Measurements from ENCODE around the gene TMEM273. TPM values are rescaled to one million over a fixed set of nuclear protein-coding genes. Genes with fewer than 3 reads are reported as not detected.
A peak's percentile ranks its signal among the peaks of the same experiment; 100 is the strongest.

The TMEM273 gene
- total RNA-seq, 2 donors from 2014 or later: 14.3 to 14.8 TPM

DNA sequence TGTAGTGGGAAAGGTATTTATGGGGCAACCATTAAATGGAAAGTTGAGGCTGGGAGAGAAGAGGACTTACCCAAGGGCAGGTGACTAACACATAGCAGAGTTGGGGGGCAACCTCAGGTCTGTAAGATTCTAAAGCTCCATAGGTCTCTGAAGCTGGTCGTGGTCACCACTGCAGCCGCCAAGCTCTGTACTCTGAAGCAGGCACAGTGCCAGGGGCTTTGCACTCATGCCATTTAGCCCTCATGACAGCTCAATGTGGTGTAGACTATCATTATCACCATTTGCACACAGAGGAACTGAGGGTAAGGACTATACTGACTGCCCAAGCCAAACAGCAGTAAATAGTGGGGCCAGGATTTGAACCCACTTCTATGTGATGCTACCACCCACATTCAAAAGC, 32.5 kb upstream of the TMEM273 start:
- Histone ChIP-seq H3K36me3 (no peaks in the 10 kb centered on the region), H3K27ac (no peak overlapping the region), H3K4me1 (peaks cover 0 to 8% of the 10 kb centered on the region in 2 donors), H3K27me3 (no peaks in the 10 kb centered on the region), H3K4me3 (no peak overlapping the region), H3K9me3 (no peaks in the 10 kb centered on the region)
- DNase-seq (ENCODE audit: low spot score): no peak
- TF ChIP-seq, protein P1, sequence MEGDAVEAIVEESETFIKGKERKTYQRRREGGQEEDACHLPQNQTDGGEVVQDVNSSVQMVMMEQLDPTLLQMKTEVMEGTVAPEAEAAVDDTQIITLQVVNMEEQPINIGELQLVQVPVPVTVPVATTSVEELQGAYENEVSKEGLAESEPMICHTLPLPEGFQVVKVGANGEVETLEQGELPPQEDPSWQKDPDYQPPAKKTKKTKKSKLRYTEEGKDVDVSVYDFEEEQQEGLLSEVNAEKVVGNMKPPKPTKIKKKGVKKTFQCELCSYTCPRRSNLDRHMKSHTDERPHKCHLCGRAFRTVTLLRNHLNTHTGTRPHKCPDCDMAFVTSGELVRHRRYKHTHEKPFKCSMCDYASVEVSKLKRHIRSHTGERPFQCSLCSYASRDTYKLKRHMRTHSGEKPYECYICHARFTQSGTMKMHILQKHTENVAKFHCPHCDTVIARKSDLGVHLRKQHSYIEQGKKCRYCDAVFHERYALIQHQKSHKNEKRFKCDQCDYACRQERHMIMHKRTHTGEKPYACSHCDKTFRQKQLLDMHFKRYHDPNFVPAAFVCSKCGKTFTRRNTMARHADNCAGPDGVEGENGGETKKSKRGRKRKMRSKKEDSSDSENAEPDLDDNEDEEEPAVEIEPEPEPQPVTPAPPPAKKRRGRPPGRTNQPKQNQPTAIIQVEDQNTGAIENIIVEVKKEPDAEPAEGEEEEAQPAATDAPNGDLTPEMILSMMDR (IDR thresholded peaks at IDR 0.05): no peak

DNA sequence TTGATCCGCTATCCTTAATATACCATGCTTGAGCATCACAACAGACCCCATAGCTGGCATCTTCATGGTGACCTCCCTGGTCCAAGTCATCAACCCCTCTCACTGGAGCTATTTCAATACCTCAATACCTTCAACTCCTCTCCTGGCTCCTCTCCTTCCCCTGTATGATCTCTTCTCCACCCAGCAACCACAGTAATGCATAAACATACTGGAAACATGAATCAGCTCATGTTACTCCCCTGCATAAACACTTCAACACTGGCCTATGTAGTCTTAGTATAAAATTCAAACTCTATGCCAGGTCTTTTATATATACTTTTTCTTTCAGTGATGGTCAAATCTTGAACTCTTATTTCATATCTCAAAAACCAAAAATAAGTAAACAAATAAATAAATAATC, 31.8 kb upstream of the TMEM273 start:
- H3K36me3 ChIP-seq: no peaks in the 10 kb centered on the region
- no peak overlapping the region for H3K4me3 ChIP-seq
- DNase-seq (ENCODE audit: low spot score): no peak
- no peak overlapping the region for H3K27ac ChIP-seq
- TF ChIP-seq, protein P1 (IDR thresholded peaks at IDR 0.05): no peak
- no peaks in the 10 kb centered on the region for H3K27me3 ChIP-seq
- H3K4me1 ChIP-seq: peaks cover 0 to 2% of the 10 kb centered on the region in 2 donors
- H3K9me3 ChIP-seq: no peaks in the 10 kb centered on the region

DNA sequence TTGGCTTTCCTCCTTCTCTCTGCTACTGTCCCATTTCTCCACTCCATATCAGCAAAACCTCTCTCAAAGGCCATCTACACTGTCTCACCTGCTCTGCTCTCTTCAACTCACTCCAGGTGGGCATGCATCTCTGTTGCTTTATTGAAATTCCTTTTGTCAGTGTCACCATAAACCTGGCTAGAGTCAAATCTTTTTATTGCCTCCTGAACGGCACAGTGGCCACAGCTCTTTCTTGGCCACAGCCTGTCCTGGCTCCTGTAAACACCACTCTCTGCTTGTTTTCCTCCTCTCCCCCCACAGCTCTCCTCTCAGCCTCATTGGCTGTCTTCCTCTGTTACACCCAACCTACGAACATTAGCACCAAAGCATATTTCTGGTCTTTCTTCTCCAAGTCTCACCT, 31.1 kb upstream of the TMEM273 start:
- DNase-seq (ENCODE audit: low spot score): no peak
- no peaks in the 10 kb centered on the region for H3K27me3 ChIP-seq
- H3K36me3 ChIP-seq: no peaks in the 10 kb centered on the region

DNA sequence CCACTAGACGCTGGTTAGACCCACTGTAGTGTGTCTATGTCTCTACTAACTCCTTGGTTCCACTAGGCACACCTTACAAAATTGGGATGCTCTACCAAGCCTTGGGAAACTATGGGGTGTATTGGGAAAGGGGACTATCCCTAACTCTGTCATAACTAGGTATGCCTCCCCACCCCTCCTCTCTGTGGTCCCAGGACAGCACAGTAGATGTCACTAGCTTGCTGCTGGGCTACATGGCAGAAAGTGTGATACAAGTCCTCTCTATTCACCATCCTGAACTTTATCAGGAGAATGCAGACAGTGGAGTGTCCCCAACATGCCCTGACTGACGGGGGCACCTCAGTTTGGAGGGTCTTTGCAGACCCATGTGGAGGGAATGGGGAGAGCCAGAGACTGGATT, 30.3 kb upstream of the TMEM273 start:
- Histone ChIP-seq H3K4me3 (no peak overlapping the region), H3K9me3 (no peaks in the 10 kb centered on the region), H3K27me3 (no peaks in the 10 kb centered on the region), H3K27ac (no peak overlapping the region), H3K4me1 (no peaks in the 10 kb centered on the region), H3K36me3 (no peaks in the 10 kb centered on the region)
- DNase-seq (ENCODE audit: low spot score): no peak
- TF ChIP-seq, protein P1 (IDR thresholded peaks at IDR 0.05): peak in 1 of 2 donors; percentile 55

More for the DNA sequence above, 31.1 kb upstream of the TMEM273 start:
- Histone ChIP-seq H3K9me3 (no peaks in the 10 kb centered on the region), H3K4me1 (no peaks in the 10 kb centered on the region), H3K27ac (no peak overlapping the region), H3K4me3 (no peak overlapping the region)
- TF ChIP-seq, protein P1 (IDR thresholded peaks at IDR 0.05): no peak

DNA sequence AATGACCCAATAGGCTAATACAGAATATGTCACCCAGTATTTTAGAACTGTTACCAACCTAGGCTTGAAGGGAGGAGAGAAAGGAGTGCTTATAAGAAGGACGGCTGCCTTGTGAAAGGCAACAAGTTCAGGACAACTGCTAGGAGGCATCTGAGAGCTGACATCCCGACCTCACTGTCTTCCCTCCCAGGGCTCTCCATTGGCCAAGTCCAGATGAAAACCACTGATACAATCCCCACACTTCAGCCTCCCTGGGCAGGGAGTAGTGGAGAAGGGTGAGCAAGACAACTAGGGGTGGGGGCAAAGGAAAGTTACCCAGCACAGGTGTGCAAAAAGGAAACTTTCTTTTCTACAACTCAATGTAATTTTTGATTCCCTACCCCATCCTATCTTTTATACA, 29.5 kb upstream of the TMEM273 start:
- Histone ChIP-seq H3K4me1 (no peaks in the 10 kb centered on the region), H3K36me3 (no peaks in the 10 kb centered on the region), H3K27me3 (no peaks in the 10 kb centered on the region), H3K9me3 (no peaks in the 10 kb centered on the region), H3K27ac (no peak overlapping the region), H3K4me3 (no peak overlapping the region)
- TF ChIP-seq, protein P1 (IDR thresholded peaks at IDR 0.05): no peak
- DNase-seq (ENCODE audit: low spot score): no peak

DNA sequence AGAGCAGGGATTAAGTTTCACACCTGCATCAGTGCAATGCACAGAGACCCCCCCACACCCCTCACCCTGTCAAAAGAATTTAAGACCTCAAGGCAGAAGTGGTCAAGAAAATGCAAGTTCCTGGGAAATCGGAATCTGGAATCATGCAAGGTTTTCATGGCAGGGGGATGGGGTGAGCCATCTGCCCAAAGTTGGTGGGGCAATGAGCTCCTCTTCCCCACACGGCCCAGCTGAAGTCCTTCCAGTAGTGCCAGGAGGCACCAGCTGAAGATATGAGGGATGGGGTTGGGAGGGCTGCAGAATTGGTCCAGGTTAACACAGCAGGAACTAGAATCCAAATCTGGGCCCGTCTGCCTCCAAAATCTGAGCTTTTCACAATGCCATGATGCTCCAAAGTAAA, 25.0 kb upstream of the TMEM273 start:
- no peak overlapping the region for H3K4me3 ChIP-seq
- no peaks in the 10 kb centered on the region for H3K9me3 ChIP-seq
- H3K27me3 ChIP-seq: no peaks in the 10 kb centered on the region
- H3K27ac ChIP-seq: no peak overlapping the region
- TF ChIP-seq, protein P1 (IDR thresholded peaks at IDR 0.05): no peak
- H3K36me3 ChIP-seq: no peaks in the 10 kb centered on the region
- DNase-seq (ENCODE audit: low spot score): no peak
- no peaks in the 10 kb centered on the region for H3K4me1 ChIP-seq
